ENCODE measurements around the gene RAD51B.

The RAD51B gene

DNA sequence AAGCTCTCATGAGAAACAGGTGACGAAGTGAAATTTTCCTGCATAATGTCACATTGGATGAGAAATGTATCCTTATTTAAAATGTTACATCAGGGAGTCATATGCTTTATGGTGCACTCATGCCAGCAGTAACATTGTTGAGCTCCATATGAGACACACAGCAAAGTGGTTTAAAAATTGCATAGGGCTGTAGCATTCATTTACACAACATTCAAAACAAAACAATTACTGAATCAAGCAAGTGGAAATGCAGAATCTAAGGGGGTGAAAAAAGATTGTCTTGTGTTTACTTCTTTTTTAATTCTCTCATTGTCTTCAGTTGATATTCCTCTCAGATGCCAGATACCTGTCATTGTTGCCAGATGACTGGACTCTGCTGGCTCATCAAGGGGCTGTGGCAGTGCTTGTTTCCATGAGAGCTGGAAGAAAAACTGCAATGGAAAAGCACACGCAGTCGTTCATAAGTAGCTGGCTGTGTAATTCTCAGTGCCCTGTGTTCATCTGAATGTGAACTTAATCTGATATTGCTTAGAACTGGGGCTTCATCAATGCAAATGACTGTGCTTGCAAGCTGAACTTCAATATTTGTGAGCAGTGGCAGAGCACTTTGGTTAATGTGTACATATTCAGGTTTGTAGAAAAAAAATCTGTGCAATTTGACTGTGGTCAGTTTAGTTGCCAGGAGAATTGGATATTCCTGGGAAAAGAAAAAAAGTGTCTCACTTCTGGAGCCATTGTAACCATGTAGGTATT lies 305.6 kb downstream of the RAD51B start:
- no peak for DNase-seq

DNA sequence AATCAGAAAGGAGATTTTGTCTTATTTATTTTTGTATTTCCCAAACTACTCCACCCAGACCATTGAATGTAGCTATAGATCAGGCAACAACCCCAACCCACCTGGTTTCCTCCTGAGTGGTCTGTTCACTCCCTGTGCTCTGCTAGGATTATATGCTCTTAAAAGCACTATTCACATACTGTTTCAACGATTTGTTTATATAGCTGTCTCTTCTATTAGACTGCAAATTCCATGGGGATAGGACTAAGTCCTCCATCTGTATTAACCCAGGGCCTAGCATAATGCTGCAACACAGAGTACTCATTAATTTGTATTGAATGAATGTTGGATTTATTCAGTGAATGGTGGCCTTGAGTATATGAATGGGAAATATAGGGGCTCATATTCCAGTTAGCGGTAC lies 307.6 kb downstream of the RAD51B start:
- no peak for DNase-seq

- no peak for DNase-seq
These were observed 312.3 kb downstream of the RAD51B start for GRCh38 chr14:68131907-68132306.

DNA sequence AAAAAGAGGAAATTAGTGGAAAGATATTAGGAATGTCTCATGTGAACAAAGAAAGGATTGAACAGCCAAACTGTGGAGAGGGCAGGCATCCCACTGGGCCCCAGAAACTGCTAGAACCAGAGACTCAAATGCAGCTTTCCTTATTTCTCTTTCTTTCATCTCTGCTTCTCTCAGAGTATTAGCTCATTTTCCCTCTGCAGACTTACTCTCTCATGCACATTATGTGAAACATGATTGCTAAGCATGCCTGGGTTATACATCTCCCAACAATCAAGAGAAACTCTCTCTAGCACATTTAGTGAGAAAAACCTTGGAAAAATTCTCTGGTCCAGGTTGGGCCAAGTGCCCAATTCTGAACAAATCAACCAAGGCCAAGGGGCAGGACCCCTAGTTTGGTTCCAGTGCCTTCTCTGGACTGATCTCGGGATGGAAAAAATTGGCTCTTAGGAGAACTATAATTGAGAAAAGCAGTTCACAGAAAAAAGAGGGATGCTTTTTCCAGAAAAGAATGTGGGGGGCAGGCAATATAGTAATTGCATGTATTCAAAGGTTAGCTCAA lies 313.1 kb downstream of the RAD51B start:
- no peak for DNase-seq

DNA sequence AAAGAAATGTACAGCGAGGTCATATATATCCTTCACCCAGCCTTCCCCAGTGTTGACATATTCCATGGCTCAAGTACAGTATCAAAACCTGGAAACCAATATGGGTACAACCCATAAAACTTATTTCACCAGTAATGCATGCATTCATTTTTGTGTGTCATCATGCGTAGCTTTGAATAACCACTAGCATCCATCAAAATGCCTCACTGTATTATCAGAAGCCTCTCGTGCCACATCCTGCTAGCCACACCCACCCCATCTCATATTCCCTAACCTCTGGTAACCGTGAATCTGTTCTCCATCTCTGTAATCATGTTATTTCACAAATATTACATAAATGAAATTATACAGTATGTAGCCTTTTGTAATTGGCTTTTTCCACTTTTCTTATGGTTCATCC lies 314.3 kb downstream of the RAD51B start:
- DNase-seq = no peak

GRCh38 chr14:68135028-68135427 lies 315.4 kb downstream of the RAD51B start:
- DNase-seq = no peak

- DNase-seq = no peak
These were observed 316.0 kb downstream of the RAD51B start for GRCh38 chr14:68135566-68135965.

GRCh38 chr14:68137704-68138619 lies 318.4 kb downstream of the RAD51B start:
- no peak for DNase-seq

DNA sequence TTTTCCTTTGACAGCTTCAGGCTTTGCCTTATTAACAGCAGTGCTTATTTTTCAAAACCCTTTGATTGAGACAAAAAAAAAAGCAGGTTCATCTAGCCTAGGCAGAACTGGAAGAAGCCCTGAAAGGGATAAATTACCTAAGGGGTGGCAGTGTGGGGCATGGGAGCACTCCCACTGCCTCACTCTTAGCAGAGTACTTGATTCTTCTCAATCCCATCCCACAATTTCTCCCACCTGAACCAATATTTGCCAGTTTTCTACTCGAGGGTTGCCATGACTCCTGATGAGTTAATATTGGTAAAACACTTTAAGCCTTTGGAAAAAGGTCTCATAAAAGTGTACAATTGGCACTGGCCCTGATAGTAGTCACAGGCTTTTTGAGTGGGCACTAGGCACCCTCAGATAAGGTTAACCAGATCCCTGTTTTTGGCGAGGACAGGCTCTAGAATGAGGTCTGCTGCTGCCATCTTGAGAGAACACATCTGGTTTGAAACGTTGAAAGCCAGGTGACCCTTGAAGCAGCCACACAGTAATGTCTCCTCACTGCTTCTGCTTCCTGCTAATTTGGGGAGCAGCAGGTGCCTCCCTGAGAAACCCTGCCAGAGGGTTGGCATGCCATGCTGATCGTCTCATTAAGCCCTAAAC lies 320.0 kb downstream of the RAD51B start:
- DNase-seq = no peak

DNA sequence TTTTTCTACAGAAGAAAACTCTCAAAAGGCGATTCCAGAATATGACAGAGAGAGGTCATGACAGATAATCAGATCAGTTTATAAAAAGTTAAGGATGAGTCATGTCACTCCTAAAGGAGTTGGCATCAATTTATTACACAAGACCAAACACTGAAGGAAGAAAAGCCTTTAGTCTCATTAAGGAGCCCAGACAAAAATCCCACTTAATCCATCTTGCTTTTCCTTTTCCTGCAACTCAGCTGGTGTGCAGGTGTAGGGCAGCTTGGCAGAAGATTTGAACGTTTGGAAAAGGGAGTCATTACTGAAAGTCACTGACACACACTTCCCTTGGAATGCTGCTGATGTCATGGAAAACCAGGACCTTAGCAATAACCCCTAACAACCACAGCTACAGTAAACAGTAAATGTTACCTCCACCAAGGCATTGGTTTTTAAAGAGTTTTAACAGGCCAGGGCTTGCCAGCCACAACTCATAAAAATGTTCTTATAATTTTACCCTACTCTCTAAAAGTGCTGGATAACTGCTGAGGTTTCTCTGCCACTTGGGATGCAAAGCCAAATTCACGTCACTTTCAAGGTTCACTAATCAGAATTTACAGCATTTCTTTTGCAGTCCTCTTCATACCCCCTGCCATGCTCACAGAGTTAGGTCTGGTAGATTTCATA lies 320.6 kb downstream of the RAD51B start:
- no peak for DNase-seq

DNA sequence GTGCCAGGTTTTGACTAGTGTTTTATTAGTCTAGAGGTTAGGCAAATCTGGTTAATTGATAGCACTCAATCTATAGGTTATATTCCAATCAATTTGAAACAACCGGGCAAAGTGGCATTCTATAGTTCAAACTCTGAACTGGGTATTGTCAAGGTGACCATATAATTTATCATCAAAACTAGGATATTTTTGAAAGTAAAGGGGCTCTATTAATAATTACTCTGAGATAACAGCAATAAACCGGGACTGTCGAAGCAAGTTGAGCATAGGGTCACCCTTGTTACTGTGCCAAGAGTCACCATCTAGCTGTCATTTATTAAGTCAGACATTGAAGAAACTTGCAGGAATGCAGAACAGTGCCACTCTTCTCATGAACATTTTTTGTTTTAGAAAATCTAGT lies 321.2 kb downstream of the RAD51B start:
- no peak for DNase-seq

DNA sequence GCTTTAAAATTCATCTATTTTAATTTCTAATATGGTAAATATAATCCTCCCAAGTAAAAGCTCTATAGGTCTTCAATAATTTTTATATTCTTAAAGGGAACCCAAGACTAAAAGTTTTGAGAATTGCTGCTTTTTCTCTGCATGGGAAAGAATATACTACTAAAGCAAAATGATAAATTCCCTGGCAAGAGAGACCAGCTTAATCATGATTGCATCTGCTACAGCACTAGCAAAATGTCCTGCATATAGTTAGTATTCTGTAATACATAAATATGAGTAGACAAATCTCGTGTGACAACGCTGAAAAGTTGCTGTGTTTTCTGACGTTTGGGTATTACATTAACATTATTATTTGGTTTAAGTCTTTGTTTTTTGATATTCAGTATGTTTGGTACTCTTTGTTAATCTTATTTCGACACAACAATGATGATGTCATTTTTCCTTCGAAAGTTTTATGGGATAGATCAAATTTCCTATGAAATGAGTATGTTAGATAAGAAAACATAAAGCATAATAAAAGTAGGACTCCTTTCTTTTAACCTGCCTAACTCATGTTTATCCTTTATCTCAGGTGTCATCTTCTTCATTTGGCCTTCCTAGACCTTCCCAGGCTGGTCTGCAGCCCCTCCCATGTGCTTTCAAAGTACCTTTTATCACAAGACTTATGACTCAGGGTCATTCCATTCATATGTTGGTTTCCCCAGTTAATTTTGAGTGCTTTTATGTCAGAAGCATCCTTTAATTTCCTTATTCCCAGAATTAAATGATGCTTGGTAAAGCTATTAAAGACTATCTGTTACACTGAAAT lies 321.9 kb downstream of the RAD51B start:
- DNase-seq = no peak

GRCh38 chr14:68143341-68143841 lies 323.8 kb downstream of the RAD51B start:
- no peak for DNase-seq

GRCh38 chr14:68144051-68144681 lies 324.6 kb downstream of the RAD51B start:
- no peak for DNase-seq

GRCh38 chr14:68145036-68145435 lies 325.5 kb downstream of the RAD51B start:
- no peak for DNase-seq

- DNase-seq = no peak
These were observed 326.0 kb downstream of the RAD51B start for GRCh38 chr14:68145539-68145938.

DNA sequence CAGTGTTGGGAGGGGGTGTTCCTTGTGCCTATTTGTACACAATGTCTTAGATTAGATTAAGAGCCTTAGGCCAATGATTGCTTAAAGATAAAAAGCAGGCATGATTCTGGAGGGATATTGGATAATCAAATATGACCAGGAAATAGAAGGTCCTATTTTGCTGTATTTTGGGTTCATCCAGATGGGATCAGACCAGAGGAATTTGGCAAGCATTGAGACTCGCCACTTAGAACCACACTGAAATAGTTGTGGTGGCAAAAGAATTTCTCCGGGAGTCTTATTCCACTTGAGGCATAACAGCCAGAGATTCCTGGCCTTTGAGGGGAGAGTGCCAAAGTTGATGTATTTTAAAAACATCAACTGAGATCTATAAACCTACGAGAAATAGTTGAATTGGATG lies 327.2 kb downstream of the RAD51B start:
- DNase-seq = no peak

GRCh38 chr14:68147303-68147702 lies 327.7 kb downstream of the RAD51B start:
- DNase-seq = no peak

DNA sequence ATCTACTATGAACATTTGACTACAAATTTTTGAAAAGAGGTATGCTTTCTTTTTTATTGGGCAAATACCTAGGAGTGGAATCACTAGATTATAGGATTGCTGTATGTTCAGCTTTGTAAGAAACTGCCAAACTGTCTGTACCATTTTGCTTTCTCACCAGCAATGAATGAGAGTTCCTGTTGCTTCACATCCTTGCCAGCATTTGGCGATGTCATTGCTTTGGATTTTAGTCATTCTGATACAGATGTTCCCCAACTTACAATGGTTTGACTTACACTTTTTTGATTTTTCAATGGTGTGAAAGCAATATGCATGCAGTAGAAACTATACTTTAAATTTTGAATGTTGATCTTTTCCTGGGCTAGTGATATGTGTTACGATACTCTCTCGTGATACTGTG lies 328.7 kb downstream of the RAD51B start:
- no peak for DNase-seq

DNA sequence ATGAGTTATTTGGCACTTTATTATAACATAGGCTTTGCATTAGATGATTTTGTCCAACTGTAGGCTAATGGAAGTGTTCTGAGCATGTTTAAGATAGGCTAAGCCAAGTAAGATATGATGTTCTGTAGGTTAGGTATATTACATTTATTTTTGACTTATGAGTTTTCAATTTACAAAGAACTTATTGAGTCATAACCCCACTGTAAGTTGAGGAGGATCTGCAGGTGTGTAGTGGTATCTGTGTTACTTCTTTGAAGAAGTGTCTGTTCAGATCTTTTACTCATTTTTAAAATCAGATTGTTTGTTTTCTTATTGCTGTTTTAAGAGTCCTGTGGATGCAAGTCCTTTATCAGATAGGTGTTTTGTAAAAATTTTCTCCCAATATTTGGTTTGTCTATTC lies 329.2 kb downstream of the RAD51B start:
- no peak for DNase-seq

GRCh38 chr14:68153275-68153674 lies 333.7 kb downstream of the RAD51B start:
- DNase-seq = no peak
